HepG2 (cell line): ENCODE measurements around the gene SEC14L1. TPM values are rescaled to one million over a fixed set of nuclear protein-coding genes. Genes with fewer than 3 reads are reported as not detected.

Experiments
- ATAC-seq: fragments of 200-7000 bp; cut with Tn5 transposase; 3 replicates; pipeline ENCODE4 v1.9.1; 2020; ENCODE audit warnings: mild to moderate bottlenecking, moderate library complexity
- BruUV-seq: library from RNA; stranded (reverse); fragments of 400-500 nt; replicated peaks from 2 replicates; lab custom pipeline; 2021; lab: Mats Ljungman, UMichigan
- CTCF ChIA-PET: fragments of 300-600 bp; formaldehyde crosslinking; extraction: SDS; loops from one replicate; lab custom pipeline; 2021; ENCODE audit warnings: low total read pairs, inconsistent platforms, low intra/inter-chr PET ratio; lab: Yijun Ruan, JAX
- POLR2A ChIA-PET: fragments of 350-600 bp; sonication (Branson Sonifier 250); formaldehyde crosslinking; loops from one replicate; lab custom pipeline; 2020; ENCODE audit warnings: antibody characterized with exemption, inconsistent platforms; lab: Yijun Ruan, JAX
- DNase-seq: peaks from one replicate; pipeline ENCODE4 v3.0.0-alpha.2; 2015; ENCODE audit warnings: low spot score
- FAIRE-seq: peaks from 3 replicates; lab custom pipeline; 2011; peaks lifted over from hg19 to GRCh38; lab: Jason Lieb, UNC
- H2AFZ ChIP-seq: one replicate; pipeline ENCODE4 v1.6.1; 2011; ENCODE audit warnings: low read length, inconsistent platforms
- H3K27ac ChIP-seq: fragments of 300-600 bp; 3 replicates; pipeline ENCODE4 v1.8.0; 2011; ENCODE audit warnings: mixed run types, mild to moderate bottlenecking, mixed read lengths, low read length, inconsistent platforms; ENCODE audit not compliant: insufficient read depth; ENCODE audit errors: extremely low read length
- H3K27me3 ChIP-seq, 2 experiments: fragments of 200-600 bp in 1 of 2; 2 replicates in 1 of 2; 3 replicates in 1 of 2; pipeline versions ENCODE4 v1.6.0 to v1.8.0; 2011; ENCODE audit warnings: low read length in 2 of 2, mild to moderate bottlenecking in 2 of 2, moderate library complexity in 2 of 2, inconsistent platforms in 1 of 2; ENCODE audit not compliant: insufficient read depth in 2 of 2, control insufficient read depth in 1 of 2
- H3K36me3 ChIP-seq, 2 experiments: fragments of 200-600 bp in 1 of 2; replicated peaks in 1 of 2; 2 replicates in 1 of 2; 3 replicates in 1 of 2; pipeline versions ENCODE4 v1.5.1 to v1.8.0; 2011; ENCODE audit warnings: low read length in 2 of 2, inconsistent platforms in 1 of 2; ENCODE audit not compliant: insufficient read depth in 2 of 2, control insufficient read depth in 1 of 2
- H3K4me1 ChIP-seq: 2 replicates; pipeline ENCODE4 v1.5.1; 2012; ENCODE audit warnings: low read length, inconsistent platforms; ENCODE audit not compliant: insufficient read depth
- H3K4me2 ChIP-seq: 2 replicates; pipeline ENCODE4 v1.6.0; 2011; ENCODE audit warnings: low read depth, low read length, inconsistent platforms
- H3K4me3 ChIP-seq, 3 experiments: fragments of 200-600 bp in 1 of 3; sonication (generic), shearing (Covaris generic) in 1 of 3; replicated peaks in 1 of 3; 2 replicates each; pipeline ENCODE4 v1.5.1; 2011 to 2016; ENCODE audit warnings: low read length in 3 of 3, inconsistent platforms in 2 of 3, low read depth in 2 of 3, mild to moderate bottlenecking in 2 of 3, control low read depth in 1 of 3, mixed read lengths in 1 of 3; ENCODE audit not compliant: insufficient read depth in 1 of 3
- H3K79me2 ChIP-seq: one replicate; pipeline ENCODE4 v1.6.1; 2011; ENCODE audit warnings: low read length, inconsistent platforms; ENCODE audit not compliant: insufficient read depth
- H3K9ac ChIP-seq: 2 replicates; pipeline ENCODE4 v1.6.0; 2011; ENCODE audit warnings: mild to moderate bottlenecking, low read depth, low read length, inconsistent platforms; ENCODE audit not compliant: insufficient read depth
- H3K9me3 ChIP-seq: 2 replicates; pipeline ENCODE4 v1.5.1; 2012; ENCODE audit warnings: mild to moderate bottlenecking, low read length
- H4K20me1 ChIP-seq: 2 replicates; pipeline ENCODE4 v1.6.0; 2011; ENCODE audit warnings: inconsistent platforms, mild to moderate bottlenecking, low read length, moderate library complexity; ENCODE audit not compliant: insufficient read depth
- E2F5 ChIP-seq: sonication (generic); formaldehyde crosslinking; conservative IDR thresholded peaks from 2 replicates; pipeline ENCODE4 v1.4.0; 2020; ENCODE audit warnings: missing genetic modification reagents
- ETV6 ChIP-seq: sonication (generic); formaldehyde crosslinking; conservative IDR thresholded peaks from 2 replicates; pipeline ENCODE4 v1.4.0; 2020; ENCODE audit warnings: missing genetic modification reagents
- NFKB2 ChIP-seq: sonication (generic); formaldehyde crosslinking; IDR thresholded peaks from 2 replicates; pipeline ENCODE4 v1.4.0; 2020; ENCODE audit warnings: missing genetic modification reagents, borderline replicate concordance
- WGBS: methylation state at CpG from one replicate; pipeline ENCODE4 v1.1.6; 2017; ENCODE audit warnings: low lambda C conversion rate; 5-methylcytosine and 5-hydroxymethylcytosine counted together
- in situ Hi-C: cut with HindIII; loops from 2 replicates; pipeline ENCODE4 v1.10.0; 2017; ENCODE audit warnings: low pct_unique_long_range_greater_than_20kb; ENCODE audit not compliant: extremely low pct_ligation_motif_present
- intact Hi-C: fragments of 100-400 bp; cut with micrococcal nuclease; formaldehyde crosslinking; loops from one replicate; pipeline ENCODE4 v1.10.0; 2022; ENCODE audit not compliant: unreplicated experiment
- polyA plus RNA-seq, 8 experiments: library from polyadenylated mRNA; depleted of rRNA in 3 of 8; stranded (reverse) in 7 of 8; unstranded in 1 of 8; fragments of >200 nt; fragmentation: Illumina TruSeq in 4 of 8; extraction: Trizol in 4 of 8; gene quantifications; 2 replicates each; pipeline versions ENCODE4 v1.2.1 to v1.2.3, GENCODE V29; 2011 to 2016; ENCODE audit warnings: low read depth in 4 of 8, missing spikeins in 1 of 8, mixed read lengths in 1 of 8; ENCODE audit not compliant: insufficient read depth in 1 of 8
- total RNA-seq, 5 experiments: library from RNA; depleted of rRNA; stranded (reverse); fragments of >200 nt; fragmentation: Illumina TruSeq; extraction: Trizol; gene quantifications; 2 replicates each; pipeline ENCODE4 v1.2.3, GENCODE V29; 2016; ENCODE audit warnings: low read depth in 1 of 5

SEC14L1 gene
- total and polyA plus RNA-seq, 2 of the 13 experiments (the other 11 are each of a cell fraction or from before 2014, with no cell fraction given), result 26.3 to 43.9 TPM

- H3K9ac ChIP-seq, result no peak overlapping the region
- no peak overlapping the region for H3K4me3 ChIP-seq
- no peak overlapping the region for H2AFZ ChIP-seq
- 71% methylated on average over 13 of the region's 13 CpGs for WGBS
- intact Hi-C loops, result no loop called here
- H4K20me1 ChIP-seq, result no peaks in the 10 kb centered on the region
- no TSS peak for BruUV-seq
- CTCF ChIA-PET, result no interaction called here
- DNase-seq (no peak), FAIRE-seq (no peak), ATAC-seq (no peak)
- no peak overlapping the region for H3K4me2 ChIP-seq
- in situ Hi-C loops, result loop anchor here (25.0 kb wide), 1 partner anchor 367 kb away; the partner anchor contains the start of gene MGAT5B
- POLR2A ChIA-PET, result interaction anchor here (0.8 kb wide), 1 partner anchor 36 kb away, joined by 3 read pairs; no protein-coding TSS in a partner anchor
- no peaks in the 10 kb centered on the region for H3K79me2 ChIP-seq
- H3K36me3 ChIP-seq, result no peaks in the 10 kb centered on the region
- peaks cover 13 to 26% of the 10 kb centered on the region in 2 experiments; a peak in 4 of 5 replicates for H3K27me3 ChIP-seq
- H3K27ac ChIP-seq, result no peak overlapping the region
- peaks cover 11% of the 10 kb centered on the region; the same call in 1 of the 2 replicates for H3K4me1 ChIP-seq
- peaks cover 6% of the 10 kb centered on the region; the same call in 1 of the 2 replicates for H3K9me3 ChIP-seq
- no peak for TF ChIP-seq E2F5
Measured at GRCh38 chr17:77228816-77229215, 88.0 kb downstream of the SEC14L1 start.

- intact Hi-C loops, result no loop called here
- in situ Hi-C loops, result loop anchor here (25.0 kb wide), 1 partner anchor 368 kb away; the partner anchor contains the start of gene MGAT5B
- peaks cover 11% of the 10 kb centered on the region; the same call in 1 of the 2 replicates for H3K4me1 ChIP-seq
- no peak for FAIRE-seq
- peaks cover 6% of the 10 kb centered on the region; the same call in 1 of the 2 replicates for H3K9me3 ChIP-seq
- CTCF ChIA-PET, result no interaction called here
- no peak overlapping the region for H3K9ac ChIP-seq
- no peak for TF ChIP-seq ETV6
- TF ChIP-seq NFKB2 (CRISPR knock-in tag), result 0 out of 2 replicates have a peak, but pooled peaks have one; percentile 22
- POLR2A ChIA-PET, result no interaction called here
- no peaks in the 10 kb centered on the region for H4K20me1 ChIP-seq
- ATAC-seq, result peak; percentile 21
- WGBS, result 50% methylated on average over 23 of the region's 25 CpGs
- H2AFZ ChIP-seq, result no peak overlapping the region
- peaks cover 13 to 26% of the 10 kb centered on the region in 2 experiments; a peak in 4 of 5 replicates for H3K27me3 ChIP-seq
- no peak overlapping the region for H3K4me2 ChIP-seq
- no peaks in the 10 kb centered on the region for H3K79me2 ChIP-seq
- DNase-seq, result no peak
- no peaks in the 10 kb centered on the region for H3K36me3 ChIP-seq
- no peak overlapping the region for H3K27ac ChIP-seq
- BruUV-seq, result no TSS peak
- H3K4me3 ChIP-seq, result no peak overlapping the region
Measured at GRCh38 chr17:77229786-77230435, 89.1 kb downstream of the SEC14L1 start.
